ENCODE measurements around the gene RASGEF1C.

RASGEF1C gene

DNA sequence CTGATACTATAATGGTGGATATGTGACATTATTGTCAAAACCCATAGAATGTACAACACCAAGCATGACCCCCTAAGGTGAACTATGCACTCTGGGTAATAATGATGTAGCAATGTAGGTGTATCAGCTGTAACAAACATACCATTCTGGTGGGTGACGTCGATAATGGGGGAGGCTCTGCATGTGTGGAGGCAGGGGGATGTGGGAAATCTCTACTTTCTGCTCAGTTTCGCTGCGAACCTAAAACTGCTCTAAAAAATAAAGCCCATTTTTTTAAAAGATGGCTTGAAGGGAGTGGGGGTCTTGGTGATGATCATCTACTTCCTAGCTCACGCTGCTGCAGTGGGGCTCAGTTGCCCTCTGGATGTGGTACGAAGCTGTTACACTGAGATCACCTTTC is 51.1 kb downstream of the RASGEF1C start:
- DNase-seq: no peak

DNA sequence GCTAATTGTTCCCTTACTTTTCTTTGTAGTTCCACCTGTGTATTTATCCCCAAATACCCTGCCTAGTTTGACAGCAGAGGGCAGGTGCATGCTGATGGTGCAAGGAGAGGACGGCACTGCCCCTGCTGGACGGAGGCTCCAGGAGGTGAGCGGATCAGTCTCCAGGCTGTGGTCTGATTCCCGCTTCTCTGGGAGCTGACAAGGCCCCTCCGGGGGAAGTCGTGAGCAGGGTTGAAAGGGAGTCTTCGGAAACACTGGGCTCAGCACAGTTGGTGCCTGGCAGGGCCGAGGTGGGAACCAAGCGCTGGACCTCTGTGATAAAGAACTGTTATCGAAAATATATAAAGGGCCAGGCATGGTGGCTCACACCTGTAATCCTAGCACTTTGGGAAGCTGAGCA is 52.9 kb downstream of the RASGEF1C start:
- DNase-seq: no peak

DNA sequence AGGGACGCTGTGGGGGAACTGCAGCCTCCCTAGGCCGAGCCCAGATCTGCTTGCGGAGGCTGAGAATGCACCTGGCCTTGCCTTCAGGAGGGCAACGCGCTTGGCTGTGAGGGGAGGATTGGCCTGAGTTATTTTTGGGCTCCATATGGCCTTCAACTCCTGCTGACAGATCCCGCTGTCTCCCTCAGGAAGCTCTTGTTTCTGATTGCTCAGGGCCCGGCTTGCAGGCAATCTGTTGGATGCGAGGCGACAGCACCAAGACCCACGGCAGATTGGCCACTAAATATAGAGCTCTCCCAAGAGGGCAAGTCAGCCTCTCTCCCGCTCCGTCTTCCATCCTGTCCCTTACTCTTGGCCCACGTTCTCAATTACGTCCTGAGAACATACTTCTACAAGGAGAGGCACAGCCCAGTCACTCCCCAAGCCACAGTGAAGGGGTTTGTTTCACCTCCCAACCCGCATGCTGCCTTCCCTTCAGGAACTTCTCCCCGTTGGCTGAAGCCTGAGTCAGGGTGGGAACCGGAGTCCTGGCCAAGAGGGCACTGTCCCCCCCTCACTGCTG is 53.6 kb downstream of the RASGEF1C start:
- DNase-seq: no peak

DNA sequence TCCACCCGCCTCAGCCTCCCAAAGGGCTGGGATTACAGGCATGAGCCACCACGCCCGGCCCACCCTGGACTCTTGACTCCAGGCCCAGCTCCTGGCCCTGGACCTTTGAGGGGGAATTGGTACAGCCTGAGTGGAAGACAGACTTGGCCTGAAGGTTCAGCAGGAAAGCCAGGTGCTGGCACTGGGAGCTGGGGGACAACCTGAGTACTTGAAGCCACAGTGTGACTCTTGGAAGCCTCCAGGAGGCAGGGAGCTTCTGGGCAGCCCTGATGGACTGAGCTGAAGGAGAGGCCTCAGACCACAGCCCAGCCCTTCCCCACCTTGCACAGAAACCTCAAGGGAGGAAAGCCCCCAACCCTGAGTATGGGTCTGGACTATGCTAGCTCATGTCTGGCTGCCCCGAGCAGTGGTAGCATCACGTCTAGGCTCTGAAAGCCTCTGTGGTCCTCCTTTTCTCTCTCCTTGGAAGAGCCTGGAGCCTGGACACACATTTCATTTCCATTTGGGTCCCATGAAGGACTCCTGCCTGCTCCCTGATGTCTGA is 54.1 kb downstream of the RASGEF1C start:
- no peak for DNase-seq

DNA sequence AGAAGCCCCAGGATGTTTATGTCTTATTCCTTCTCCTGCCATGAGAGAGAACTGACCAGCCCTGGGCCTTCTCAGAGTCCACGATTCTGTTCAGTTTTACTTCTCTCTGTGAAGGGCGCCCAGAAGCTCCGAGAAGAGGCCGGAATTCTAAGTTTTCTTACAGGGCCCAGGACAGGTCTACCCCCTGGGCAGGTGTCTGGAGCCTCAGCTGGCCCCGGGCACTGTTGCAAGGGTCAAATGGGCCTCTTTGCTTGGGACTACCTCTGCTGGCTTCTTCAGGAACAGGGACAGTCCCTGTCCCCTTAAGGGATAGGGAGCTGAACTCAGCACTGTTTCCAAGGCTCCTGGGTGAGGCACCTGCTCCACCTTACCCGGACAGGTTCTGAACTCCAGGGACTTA is 55.0 kb downstream of the RASGEF1C start:
- no peak for DNase-seq

DNA sequence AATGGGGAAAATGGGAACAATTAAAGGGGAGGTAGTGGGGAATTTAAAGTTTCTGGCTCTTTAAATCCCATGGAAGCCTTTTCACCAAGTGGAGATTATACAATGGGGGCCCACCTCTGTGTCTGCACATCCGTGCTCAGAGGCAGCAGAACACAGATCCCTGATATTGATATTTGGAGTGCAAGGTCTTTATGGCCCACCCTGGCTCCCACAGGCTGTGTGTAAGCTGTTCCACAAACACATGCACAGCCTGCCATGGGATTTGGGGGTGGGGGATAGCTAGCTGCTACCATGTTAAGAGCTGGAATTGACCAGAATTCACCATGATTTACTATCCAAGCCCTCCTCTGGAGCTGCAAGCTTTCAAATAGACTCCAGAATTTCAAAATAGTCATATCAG is 55.9 kb downstream of the RASGEF1C start:
- DNase-seq: no peak

DNA sequence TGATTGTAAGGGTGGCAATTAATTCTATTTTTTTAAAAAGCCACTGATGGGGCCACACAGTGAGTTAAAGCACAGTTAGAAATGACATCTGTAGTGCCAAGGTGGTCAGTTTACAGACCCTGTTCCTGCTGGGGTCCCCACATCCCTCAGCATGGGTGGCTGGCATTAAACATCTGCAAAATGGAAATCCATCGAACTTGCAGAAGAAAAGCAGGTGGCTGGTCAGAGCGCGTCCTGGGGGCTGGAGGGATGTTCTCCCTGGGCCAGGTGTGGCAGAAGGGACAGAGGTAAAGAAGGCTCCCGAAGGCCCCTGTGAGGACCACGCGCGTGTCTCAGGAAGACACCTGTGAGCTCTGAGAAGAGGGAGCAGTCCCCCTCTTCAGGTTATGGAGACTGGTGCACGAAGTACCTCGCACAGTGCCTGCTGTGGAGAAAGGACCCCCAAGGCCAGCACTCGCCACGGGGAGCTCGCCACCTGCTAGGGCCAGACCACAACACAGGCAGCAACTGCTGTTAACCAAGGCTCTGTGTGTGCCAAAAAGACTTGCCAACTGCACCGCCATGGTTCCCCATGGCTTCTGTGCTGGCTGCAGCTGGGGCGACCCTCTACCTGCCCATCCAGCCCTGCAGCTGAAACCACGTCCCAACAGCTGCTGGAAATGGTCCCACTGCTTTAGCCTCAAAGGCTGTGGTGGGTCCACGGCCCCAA is 65.2 kb downstream of the RASGEF1C start:
- no peak for DNase-seq

DNA sequence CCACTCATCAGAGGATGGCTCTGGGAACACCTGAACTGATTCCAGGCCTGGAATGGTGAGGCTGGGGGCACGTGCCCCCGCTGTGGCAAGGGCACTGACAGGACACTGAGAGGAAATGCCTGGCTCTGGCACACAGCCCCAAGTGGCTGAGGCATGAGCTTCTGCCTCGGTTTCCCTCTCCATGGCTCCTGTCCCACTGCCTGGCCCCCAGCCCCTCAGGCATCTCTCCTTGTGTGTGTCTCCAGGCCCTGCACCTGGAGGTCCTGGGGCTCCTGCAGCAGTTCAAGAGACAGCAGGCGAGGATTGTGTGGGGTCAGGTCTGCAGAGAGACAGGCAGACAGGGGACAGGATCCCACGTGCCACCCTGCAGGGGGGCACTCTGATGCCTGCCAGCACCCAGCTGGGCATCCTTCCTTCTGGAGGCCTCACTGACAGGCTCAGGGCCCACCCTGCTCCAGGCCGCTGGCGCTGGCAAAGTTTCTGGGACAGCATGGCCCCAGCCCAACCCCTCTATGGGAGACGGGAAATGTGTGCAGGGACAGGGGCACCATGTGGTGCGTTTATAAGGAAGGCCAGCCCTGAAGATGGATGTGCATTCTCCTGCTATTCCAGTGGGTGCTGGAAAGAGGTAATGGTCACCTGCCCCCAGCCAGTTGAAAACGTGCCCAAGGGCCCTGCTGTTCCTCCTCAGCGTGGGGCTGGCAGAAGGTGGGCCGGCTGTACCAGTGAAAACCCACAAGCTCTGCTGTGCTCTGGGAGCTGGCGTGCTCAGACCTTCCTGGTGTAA is 66.0 kb downstream of the RASGEF1C start:
- no peak for DNase-seq

DNA sequence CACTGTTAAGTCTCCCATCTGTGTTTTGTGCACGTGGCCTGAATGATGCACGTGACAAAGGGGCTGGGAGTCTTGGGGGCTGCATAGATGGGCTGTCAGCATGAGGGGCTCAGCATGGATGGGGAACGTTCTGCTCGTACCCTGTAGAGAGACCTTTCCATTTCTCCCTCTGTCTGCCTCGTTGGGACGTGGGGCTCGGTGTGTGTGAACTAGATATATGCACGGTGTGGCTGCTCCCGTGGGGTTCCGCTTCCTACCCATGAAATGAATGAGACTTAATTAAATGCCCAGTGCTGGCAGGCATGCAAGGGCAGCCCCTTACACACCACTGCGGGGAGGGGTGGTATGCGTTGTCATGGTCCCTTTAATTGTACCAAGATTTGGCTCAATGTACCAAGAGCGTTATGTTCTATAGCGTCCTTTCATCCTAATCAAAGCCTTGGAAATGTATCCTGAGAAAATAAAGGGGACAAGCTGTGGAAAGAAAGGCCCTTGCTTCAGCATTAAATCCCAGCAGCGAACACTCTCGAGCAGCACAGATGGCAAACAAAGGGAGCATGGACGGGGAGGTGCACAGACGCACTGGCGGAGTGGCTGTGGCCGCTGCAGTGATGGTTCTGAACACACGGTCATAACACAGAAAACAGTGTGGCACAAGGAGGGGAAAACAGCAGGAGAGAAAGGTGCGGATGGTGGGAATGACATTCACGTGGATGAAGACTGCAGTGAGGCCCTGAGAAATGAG is 66.8 kb downstream of the RASGEF1C start:
- DNase-seq: no peak

DNA sequence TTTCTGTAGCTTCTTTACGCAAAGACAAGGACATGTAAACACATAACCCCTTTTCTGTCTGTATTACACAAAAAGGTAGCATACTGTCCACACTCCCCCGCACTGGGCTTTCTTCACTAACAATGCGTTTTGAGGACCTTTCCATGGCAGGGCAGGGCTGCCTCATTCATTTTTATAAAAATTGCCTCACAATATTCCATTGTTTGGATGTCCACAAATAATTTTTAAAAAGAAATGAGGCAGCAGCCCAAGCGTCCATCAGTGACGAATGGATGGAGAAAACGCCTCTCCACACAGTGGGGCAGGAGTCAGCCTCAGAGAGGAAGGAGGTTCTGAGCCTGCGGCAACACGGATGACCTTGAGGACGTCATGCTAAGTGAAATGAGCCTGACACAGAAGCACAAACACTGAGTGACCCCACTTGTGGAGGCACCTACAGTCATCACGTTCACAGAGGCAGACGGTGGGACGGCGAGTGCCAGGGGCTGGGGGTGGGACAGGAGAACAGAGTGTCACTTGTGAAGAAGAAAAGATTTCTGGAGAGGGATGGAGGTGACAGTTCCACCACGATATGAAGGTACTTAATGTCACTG is 67.8 kb downstream of the RASGEF1C start:
- no peak for DNase-seq

DNA sequence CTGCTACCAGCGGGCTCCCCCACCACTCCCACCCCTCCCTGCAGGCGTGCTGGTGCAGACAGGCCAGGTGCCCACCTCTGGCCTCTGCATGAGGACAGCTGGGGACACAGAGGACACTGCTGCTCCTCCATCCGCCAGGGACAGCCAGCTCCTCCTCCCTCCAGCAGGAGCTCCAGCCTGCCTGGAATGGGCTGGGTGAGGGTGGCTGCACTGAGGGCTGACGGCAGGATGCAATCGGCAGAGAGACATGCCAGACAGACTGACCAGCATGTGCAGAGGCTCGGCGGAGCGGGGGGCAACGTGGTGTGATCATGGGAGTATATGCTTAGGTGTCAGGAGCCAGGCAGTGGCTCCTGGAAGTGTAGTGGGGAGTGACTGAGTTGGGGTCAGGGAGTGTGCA is 68.4 kb downstream of the RASGEF1C start:
- DNase-seq: no peak

DNA sequence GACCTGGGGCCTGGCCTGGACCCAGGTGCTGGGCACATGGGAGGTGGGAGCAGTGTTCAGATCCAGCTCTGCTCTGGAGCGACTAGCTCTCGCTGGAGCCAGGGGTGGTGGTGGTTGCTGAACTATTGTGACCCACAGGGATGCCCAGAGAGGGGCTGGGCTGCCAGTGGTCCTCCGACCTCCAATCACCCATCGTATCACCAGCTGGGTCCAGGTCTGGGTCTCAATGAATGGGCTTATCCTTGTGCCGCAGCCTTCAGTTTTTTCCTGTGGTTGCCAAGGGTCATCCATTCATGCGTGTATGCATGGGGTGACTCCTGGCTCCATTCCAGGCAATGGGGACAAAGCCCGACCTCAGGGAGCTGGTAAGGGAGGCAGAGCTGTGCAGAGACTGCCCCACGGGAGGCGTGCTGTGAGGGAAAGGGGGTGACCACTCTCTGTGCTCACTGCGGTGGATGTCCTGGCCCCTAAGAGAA is 68.9 kb downstream of the RASGEF1C start:
- DNase-seq: no peak

DNA sequence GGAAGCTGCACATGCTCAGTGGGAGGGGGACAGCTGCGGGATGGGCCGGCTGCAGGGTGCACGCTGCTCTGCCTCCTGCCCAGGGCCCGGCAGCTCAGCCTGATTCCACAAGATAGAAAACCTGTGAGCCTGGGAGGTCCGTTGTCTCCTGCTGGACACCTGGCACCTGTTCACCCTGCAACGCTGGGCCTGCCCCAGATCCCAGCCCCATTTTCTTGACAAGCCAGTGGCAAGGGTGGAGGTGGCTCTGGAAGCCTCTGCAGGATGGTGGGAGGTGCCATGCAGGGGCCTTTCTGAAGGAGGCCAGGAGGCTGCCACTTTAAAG is 69.3 kb downstream of the RASGEF1C start:
- DNase-seq: no peak

DNA sequence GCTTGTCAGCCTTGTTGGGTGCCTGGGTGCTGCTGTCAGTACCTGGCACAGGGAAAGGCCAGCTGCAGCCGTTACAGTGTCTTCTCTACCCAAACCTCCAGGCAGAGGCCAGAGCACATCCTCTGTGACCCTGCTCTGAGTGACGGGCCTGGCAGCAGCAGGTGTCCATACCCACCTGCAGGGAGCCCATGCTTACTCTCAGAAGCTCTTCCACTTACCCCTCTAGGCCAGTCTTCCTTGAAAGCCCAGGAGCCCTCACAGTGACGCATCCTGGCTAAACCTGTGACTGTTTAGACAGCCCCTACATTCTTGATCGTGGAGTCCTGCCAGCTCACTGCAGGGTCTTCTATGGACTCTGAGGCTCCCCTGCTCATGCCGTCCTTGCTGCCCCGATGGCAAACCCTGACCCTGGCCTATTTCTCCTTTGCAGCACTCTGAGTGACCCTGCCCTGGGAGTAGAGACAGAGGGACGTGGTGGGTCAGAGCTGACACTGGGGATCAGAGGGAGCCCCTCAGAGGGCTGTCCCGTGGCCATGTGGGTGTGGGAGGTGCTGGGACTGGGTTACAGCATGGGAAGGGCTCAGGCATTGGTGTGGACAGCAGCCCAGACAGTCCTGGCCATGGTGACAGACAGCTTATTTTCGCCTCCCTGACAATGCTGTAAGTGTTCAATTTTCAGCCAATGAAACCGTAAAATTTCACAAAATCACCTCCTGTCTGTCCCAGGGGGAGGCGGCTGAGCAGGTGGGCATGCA is 69.9 kb downstream of the RASGEF1C start:
- no peak for DNase-seq

DNA sequence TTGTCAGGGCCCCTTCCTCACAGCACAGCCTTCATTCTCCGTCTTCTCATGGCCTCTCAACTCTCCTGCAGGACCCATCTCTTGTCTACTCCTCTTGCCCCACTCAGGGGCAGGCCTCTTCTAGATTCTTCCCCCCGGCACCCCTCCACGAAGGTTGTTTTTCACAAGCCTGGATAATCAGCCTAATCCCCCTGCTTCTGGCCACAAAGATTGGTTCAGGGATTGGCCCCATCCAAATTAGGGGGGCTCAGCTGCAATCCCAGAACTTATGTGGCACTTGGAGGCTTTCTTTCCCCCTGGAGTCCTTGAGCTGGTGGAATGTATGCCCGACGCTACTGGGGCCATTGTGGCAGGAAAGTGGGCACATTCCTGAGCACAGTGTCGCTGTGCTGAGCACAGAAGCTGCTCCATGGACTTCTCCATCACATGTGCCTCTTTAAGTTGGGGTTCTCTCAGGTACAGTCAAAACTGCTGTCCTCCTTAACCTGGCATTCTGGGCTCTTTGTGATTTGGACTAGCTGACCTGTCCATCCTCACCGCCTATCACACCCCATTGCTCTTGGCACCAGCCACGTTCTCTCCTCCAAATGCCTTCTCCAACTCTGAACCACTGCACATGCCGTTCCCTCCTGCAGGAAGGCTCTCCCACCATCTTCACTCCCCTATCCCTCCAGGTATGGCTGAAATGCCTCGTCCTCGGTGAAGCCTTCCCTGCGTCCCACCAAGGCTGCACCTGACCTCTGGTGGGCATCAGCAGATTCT is 70.6 kb downstream of the RASGEF1C start:
- no peak for DNase-seq

DNA sequence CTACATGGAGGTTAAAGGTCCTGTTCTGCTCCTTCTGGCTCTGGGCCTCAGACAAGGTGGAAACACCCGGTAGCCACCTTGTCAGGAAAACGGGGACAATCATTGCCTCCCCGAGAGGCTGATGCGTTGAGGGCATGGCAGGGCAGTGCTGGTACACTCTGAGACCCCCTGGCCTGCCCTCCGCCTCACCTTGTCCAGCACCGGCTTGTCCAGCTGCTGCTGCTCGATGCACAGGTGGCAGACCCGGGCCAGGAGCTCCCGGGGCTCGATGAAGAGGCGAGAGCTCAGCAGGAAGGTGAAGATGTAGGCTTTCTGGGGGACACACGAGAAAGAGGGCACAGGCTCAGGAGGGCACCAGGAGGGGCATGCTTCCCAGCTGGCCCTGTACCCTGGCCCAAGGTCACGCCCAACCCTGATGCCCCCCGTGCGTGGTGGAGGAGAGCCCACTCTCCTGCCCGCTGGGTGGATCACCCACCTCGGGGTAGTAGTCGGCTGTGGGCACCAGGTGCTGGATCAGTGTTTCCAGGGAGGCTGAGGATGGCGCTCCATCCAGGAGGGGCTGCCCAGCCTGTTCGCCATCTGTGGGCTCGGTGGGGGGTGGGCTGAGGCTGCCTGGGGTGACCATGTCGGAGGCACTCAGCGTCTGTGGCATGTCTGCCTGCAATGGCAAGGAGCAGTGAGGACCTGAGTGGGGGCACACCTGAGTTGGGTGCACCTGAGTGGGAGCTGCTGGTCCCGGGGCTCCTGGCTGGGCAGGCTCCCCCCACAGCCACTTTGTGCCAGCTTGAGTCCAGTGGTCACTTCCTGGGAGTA is 71.4 kb downstream of the RASGEF1C start:
- DNase-seq: no peak

DNA sequence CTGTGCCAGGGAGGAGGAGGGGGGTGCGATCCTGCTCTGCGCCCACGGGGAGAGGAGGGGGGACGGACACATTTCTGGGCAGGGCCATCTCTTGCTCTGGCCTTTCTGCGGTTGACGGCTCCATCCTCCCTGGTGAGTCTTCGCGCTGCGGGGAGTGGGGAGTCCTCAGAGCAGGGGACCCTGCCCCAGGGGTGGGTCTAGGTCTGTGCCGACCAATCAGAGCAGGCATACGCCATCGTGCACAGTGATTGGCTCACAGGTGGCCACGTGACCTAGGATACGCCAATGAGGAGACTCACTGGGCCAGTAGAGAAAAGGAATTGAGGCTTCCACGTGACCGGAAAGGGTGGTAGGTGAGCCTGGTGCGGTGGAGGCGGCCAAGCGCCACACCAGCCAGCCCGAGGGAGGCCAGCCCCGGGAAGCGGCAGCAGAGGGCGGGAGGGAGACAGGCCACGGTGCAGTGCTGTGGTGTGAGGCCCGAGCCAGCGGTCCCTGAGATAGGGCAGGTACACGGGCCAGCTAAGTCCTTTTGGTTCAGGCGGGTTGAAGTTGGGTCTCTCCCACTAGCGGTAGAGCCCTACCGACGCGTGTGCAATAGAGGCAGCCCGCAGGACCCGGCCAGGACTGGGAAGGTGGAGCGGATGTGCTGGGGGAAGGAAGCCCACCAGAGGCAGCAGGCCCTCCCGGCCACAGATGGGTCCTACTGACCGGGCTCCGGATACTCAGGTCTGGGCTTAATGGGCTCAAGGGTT is 72.2 kb downstream of the RASGEF1C start:
- DNase-seq: no peak

DNA sequence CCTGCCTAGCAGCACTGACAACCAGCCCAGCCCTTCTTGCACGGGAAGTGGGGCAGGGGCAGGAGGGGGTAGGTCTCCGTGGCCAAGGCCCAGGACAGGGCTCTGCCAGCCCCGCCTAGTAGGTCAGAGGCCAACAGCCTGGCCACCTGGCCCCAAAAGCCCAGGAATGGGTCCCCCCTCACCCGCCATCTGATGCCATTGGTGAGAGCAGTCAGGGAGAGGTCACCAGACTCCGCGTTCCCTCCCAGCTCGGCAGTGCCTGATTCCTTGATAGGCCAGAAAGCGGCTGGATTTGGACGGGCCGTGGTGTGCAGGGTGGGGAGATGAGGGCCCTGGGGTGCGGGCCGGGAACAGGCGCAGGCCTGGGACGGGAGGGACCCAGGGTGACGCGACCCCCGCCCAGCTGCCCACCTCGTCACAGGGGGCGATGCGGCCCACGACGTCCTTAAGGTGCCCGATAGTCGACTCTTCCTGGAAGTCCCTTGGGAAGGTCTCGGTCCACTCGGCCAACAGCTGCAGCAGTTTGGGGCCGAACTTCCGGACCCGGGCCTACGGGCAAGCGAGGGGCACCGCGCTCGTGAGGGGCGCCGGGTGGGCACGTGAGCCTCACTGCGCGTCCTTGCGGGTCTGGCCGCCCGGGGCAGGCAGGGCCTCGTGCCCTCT is 72.9 kb downstream of the RASGEF1C start:
- DNase-seq: no peak

Data from NCI-H1105 treated with DMSO at 0.1 percent for 48 hours (cell line).